KBM-7 (cell line): ENCODE measurements around the gene LY6G5C.
"Not testable (repeated sequence)": the region's sequence is repeated elsewhere in the genome, so short reads cannot be mapped to it uniquely, and the experiment has no call there.

ENCODE experiments used
- DNase-seq: peaks from one replicate; pipeline ENCODE4 v3.0.0-alpha.2; 2015
- in situ Hi-C: fragments of 300-500 bp; cut with MboI; formaldehyde crosslinking; loops from 2 replicates; pipeline ENCODE4 v1.14.3; 2020; ENCODE audit warnings: low sequenced_read_pairs, low pct_unique_long_range_greater_than_20kb, mixed read lengths

The LY6G5C gene

DNA sequence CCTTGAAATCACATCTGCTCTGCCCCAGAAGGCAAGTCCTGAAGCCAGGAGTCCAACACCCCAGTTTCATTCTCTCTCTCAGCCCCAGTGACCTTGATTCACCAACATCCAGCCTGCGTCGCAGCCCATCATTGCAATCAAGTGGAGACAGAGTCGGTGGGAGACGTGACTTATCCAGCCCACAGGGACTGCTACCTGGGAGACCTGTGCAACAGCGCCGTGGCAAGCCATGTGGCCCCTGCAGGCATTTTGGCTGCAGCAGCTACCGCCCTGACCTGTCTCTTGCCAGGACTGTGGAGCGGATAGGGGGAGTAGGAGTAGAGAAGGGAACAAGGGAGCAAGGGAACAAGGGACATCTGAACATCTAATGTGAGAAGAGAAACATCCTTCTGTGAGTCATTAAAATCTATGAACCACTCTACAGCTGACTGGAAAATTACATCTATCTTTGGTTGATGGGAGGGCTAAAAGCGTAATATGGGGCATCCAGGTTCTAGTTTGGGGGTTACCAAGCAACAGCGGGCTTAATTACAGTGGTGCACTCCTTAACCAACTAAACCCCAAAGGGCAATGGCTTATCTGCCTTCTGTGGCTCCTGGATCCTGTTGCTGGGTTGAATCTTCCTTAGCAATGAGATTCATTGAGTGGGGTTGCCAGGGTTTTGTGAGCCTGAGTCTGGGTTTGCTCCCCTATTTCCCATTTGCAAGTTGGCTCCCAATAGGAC, 36.8 kb upstream of the LY6G5C start:
- DNase-seq: no peak
- in situ Hi-C loops: no loop called here

DNA sequence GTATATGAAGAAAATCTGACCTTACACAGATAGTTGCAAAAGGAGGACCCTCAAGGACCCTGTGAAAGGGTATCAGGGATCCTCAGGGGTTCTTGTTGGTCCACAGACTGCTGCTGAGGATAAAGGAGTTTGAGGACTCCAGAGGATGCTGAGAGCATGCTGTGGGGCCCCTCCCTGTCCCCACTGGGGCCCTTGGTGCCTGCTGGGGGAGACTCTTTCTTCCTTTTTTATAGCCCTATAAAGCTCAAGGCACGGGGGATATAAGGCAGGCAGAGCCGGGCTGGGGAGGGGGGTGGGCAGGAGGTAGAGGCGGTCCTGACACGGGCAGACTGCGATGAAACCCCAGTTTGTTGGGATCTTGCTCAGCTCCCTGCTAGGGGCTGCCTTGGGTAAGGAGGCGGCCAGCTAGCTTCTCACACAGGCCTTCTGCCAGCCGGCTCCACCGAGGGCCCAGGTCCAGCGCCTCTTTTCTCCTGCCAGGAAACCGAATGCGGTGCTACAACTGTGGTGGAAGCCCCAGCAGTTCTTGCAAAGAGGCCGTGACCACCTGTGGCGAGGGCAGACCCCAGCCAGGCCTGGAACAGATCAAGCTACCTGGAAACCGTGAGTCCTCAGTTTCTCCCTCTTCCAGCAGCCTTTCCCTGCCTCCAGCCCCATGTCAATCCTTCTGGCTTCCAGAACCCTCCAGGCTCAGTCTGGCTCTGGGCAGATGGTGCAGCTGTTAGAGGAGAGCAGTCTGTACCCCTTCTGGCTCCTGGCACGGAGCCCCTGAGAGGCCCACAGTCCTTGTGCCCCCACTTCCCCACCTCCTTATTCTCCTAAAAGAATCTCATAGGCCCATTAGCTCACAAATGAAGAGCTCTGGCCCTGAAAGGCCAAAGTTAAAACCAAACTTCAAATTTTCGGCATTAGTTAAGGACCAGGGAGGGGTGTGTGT, 34.4 kb upstream of the LY6G5C start, which contains the start of gene LY6G6D:
LY6G6D (plus strand) TSS at position 327 of the 937 bp plus-strand sequence; CDS start at position 335, 8 bp downstream.
- in situ Hi-C loops: no loop called here
- DNase-seq: no peak

DNA sequence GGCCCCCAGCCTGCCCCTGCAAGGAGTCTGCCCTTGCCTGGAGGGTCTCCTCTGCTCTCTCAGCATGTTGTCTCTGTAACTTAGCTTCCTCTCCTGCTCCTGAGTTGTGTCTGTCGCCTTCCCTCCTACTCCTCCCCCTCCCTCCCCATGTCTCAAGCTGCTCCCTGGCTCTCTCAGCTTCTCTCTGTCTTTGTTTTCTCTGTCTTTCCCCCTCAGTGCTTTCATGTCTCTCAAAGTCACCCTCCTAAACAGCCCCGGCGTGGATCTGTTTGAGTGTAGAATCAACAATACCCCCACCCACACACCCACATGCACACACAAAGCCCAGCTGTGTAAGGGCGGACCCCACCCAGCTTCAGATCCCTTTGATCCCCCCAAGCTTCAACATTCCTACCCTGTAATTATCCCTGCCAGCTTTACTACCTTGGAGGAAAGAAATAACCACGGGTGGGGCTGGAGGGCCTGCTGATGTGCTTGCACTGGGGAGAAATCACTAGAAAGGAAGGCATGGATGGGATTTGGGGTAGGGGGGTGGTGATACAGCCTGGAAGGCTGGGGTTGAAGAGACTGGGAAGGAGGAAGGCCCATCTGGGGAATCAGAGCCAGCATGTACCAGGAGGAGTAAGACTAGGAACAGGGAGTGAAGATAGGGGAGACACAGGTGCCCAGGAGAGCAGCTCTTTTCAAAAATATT, 33.3 kb upstream of the LY6G5C start:
- DNase-seq: no peak
- in situ Hi-C loops: no loop called here

DNA sequence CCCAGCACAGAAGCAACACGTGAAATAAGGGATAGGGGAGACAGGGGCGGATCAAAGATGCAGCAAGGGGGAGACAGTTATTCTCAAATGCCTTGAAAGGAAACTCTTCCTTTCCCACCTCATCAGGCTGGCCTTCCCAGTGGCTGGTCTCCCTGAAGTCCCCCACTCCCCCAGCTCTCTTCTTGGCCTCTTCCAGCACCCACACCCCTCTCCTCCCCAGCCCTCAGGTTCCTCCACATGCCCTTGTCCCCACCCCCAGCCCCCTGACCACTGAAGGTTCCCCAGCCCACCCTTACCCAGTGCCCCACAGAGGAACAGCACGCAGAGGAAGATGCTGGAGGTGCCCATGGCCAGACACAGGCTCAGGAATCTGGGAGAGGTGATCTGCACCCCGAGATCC, 32.6 kb upstream of the LY6G5C start:
- in situ Hi-C loops: no loop called here
- DNase-seq: no peak

DNA sequence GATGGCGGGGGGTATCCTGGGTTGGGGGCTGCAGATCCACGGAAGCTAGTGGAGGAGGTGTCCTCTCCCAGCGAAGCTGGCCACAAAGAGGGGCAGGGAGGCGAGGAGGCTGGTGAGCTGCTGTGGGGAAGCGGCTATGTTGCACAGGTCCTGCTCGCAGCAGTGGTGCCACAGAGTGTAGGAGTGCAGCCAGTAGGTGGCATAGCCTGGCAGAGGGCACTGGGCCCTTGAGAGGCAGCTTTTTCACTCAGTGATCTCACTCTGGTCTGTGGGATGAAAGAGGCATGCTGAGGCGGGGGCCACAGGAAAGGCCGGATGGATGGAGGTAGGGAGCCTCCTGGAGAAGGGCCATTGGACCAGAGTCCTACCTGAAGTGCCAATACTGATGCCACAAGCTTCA, 31.4 kb upstream of the LY6G5C start:
- in situ Hi-C loops: no loop called here
- DNase-seq: no peak

DNA sequence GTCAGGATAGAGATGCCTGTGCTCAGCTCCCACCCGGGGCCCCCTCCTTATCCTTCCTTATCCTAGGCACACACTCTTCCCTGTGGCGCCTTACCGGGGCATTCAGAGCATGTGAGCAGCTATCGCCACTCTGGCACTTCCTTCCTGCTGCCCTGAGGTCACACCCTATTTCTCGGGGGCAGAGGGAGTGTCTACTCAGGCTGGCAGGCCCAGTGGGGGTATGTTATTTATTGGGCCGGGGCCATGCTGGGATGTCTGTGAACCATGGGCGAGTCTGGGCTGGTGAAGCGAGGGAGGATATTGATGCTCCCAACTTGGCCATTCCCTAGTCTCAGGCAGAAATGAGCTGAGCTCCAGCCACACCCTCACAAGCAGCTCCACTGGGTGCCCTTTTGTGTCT, 30.4 kb upstream of the LY6G5C start:
- peak; percentile 26 for DNase-seq

DNA sequence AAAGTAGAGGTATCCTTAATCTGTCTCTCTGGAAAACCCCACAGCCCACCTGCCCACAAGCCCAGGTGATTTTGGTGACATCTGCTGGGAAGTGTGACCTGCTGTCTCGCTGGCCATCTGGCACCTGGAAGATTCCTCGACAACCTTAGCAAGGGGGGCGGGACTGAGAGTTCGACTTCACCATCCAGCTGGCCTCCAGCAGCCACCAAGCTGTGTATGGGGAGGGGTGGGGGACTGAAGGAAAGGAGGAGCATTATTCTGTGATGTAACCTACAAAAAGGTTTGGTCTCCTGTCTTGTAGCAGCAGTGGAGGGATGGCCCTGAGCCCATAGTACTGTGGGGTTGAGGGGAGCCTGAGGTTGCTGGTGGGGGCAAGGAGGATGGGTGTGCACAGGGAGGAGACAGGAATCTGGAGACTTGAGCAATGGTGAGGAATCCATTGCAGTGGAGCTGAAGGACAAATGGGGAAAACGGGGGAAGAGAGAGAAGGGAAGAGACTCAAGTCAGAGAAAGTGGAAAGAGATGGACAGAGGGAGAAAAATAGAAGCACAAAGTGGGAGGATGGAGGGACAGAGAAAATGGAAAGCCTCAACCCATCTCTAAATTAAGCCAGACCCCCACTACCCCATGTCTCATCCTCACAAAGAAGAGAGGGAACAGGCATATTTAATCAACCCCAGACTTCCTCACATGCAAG, 29.8 kb upstream of the LY6G5C start:
- no peak for DNase-seq
- in situ Hi-C loops: no loop called here

More for the DNA sequence above, 30.4 kb upstream of the LY6G5C start:
- in situ Hi-C loops: no loop called here

DNA sequence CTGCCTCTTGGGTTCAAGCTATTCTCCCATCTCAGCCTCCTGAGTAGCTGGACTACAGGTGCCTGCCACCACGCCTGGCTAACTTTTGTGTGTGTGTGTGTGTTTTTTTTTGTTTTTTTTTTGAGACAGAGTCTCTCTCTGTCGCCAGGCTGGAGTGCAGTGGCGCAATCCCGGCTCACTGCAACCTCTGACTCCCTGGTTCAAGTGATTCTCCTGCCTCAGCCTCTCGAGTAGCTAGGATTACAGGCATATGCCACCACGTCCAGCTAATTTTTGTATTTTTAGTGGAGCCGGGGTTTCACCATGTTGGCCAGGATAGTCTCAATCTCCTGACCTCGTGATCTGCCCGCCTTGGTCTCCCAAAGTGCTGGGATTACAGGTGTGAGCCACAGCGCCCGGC, 28.3 kb upstream of the LY6G5C start:
- DNase-seq, in situ Hi-C loops: not testable (repeated sequence)

DNA sequence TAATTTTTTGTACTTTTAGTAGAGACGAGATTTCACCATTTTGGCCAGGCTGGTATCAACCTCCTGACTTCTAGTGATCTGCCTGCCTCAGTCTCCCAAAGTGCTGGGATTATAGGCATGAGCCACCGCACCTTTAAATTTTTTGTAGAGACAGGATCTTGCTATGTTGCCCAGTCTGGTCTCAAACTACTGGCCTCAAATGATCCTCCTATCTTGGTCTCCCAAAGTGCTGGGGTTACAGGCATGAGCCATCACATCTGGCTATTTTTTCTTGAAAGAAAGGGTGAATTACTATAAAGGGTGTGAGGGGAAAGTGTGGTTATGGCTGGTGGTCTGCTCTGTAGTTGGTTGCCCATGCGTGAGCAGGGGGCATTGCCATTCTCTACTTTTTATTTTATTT, 27.4 kb upstream of the LY6G5C start:
- in situ Hi-C loops: no loop called here
- DNase-seq: no peak

DNA sequence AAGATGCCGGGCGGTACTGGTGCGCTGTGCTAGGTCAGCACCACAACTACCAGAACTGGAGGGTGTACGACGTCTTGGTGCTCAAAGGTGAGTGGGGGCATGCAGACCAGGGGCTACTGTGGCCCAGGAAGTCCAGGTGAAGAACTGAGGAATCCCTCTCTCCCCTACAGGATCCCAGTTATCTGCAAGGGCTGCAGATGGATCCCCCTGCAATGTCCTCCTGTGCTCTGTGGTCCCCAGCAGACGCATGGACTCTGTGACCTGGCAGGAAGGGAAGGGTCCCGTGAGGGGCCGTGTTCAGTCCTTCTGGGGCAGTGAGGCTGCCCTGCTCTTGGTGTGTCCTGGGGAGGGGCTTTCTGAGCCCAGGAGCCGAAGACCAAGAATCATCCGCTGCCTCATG, 26.8 kb upstream of the LY6G5C start:
- no peak for DNase-seq
- in situ Hi-C loops: no loop called here

DNA sequence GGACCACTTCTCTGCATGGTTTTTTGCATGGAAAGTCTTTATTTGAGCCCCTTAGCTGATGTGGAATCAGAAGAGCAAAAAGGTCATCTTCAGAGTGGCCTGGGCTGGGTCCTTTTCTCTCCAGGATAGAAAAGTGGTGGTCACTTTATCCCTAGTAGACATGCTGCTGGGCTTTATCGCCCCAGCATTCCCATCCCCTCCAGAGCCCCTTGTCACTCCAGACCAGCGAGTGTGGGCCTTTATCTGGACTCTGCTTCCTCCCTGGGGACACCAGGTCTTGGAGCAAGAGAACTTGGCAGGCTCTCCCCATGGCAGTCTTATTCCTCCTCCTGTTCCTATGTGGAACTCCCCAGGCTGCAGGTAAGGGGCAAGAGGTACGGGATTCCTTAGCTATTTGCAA, 25.7 kb upstream of the LY6G5C start, which contains the start of gene LY6G6F:
LY6G6F (plus strand) TSS at position 268 of the 400 bp plus-strand sequence; CDS start at position 309, 41 bp downstream.
- in situ Hi-C loops: no loop called here

DNA sequence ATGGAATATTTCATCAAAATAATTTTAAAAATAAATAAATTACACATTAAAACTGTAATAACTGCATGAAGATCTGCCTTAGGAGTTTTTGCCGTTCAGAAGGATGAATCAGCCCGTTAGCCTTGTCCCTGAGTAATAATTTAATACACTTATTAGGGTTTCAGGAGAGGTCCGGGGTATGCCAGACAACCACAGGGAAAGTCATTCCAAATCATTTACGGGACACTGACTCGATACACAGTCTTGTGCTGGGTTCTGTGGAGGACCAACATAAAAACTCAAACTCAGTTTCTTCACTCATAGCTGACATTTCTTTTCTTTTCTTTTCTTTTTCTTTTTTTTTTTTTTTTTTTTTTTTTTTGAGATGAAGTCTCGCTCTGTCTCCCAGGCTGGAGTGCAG, 25.1 kb upstream of the LY6G5C start:
- in situ Hi-C loops: no loop called here
- DNase-seq: no peak

More for the DNA sequence above, 25.7 kb upstream of the LY6G5C start, which contains the start of gene LY6G6F:
- no peak for DNase-seq

DNA sequence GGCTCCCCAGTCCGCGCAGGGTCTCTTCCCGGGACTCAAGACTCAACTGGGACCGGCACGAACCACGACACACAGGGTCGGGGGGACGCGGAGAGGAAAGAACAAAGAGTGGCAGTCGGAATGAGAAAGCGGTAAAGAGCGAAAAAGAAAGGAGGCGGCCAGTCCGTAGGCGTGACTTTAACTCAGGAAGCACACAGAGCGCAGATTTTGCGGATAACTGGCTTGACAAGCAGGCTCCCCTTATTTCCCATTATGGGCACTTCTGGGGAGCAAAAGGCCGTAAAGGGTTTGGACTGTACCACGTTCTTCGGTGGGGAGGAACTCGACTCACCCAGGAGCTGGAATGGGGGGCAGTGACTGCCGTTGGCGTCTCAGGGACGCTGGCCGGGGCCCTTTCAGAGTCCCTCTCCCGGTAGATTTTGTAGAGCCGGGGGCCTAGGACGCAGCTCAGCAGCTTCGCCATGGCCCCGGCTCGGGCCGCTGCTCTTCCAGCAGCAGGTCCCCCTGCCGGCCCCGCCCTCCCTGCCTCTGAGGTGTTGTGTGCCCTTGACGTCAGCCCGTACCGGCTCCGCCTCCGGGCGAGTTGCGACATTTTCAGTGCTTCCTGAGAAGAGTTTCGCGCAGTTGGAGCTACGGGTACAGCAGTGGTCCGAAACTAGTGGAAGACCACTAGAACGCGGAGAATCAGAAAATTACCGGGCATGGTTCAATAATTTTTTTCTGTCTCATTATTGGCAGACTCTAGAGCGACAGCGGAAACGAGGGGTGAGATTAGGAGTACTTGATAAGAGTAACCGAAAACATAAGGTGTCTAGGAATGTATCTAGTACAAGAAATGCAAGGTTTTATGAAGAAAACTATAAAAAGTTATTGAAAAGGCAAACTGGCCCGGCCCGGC, 22.2 kb upstream of the LY6G5C start, which contains the start of gene ABHD16A:
ABHD16A (minus strand) TSS at position 506 of the 898 bp plus-strand sequence; CDS start at position 463, 43 bp downstream.
- in situ Hi-C loops: no loop called here
- peak; percentile 98 for DNase-seq

DNA sequence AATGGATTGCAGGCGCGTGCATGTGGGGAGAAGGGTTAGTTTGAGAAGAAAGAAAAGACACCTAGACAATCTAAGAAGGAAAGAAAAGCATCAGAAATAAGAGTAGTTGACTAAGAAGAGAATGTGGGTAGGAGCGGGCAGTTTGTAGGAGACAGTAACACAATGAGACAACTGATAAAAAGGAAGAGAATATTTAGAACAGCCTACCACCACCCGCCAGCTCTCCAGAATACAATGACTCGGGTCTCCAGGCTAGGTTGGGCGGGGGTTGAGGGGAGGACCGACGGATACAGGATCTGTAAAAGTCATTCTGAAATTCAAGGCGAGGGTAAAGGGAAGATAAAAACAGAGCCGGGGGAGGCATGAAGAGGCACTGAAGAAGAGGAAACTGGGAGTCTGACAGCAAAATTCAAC, 21.5 kb upstream of the LY6G5C start:
- in situ Hi-C loops: no loop called here
- no peak for DNase-seq

DNA sequence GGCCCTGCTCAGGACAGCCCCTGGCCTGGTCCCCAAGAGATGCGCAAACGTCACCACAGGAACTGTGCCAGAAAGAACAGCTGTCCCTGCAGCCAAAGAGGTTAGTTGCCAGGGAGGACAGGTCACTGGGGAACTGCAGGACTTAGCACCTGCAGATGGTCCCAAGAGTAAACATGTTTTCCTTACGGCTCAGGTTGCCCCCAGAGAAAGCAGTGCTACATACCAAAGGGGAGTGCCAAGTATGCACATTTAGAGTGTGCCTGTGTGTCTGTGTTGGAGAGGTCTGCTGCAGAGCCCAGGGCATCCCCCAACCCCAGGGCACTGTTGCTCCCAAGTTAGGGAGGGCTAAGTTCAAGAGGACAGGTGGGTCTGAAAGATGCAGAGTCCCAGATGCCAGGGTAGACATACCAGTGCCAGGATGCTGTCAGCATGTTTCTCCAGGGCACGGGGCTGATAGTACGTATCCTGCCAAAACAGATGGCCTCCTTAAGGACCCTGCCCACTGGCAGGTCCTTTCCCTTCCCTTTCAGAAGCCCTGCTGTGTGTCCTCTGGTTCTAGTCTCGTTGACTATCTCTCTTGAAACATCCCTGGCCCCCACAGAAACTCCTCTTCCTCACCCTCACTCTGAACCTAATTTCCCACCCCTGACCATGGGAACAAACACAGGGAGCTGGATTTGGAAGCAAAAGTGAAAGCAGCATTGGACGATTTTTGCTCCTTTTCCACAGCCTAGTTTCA, 21.0 kb upstream of the LY6G5C start:
- in situ Hi-C loops: no loop called here
- DNase-seq: no peak

DNA sequence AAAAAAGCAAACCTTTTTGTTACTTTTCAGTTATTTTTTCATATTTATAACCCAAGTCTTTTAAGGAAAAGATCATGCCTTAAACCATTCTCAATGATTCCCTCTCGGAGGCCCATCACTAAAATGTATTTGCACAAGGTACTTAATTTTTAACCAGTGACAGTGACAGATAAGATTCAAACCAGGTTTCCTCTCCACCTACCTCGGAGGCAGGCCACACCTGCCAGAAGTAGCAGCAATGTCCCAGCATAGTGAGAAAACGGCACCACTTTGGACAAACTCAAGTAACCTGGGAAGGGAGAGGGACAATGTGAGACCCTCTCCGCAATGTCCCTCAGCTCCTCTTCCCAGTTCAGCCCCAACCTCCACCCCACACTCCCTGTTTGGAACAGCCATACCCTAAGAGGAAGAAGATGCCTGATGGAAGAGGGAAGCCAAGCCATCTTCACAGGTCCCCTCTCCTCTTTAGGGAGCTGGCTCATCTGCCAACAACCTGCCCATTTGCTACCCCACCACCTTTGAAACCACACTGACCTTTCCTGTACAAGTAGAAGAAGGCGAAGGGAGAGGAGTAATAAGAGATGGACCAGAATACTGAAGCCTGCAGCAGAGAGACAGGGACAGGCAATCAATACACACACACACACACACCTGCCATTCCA, 20.0 kb upstream of the LY6G5C start:
- DNase-seq: no peak
- in situ Hi-C loops: no loop called here

DNA sequence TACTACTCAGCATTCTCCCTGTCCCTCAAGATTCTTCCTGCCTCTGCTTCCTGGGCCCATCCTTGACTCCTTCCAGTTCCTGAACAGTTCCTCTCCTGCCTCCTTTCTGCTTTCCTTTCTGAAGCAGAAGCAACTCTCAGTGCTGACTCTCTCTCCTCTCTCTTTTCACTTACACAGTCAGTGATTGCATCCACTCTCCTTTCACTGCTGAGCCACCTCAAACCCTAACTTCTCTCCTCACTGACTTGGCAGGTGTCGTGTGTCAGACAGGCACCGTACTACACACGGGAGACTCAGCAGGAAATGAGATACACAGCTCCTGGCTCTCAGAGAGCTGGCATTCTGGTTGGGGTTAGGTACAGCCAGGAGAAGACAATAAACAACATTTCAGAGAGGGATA, 16.7 kb upstream of the LY6G5C start:
- in situ Hi-C loops: no loop called here
- DNase-seq: peak; percentile 18
